Activated CD4-positive, alpha-beta memory T cell treated with anti-CD3 and anti-CD28 coated beads for 36 hours (primary cell): ENCODE measurements around the gene CCDC117. TPM values are rescaled to one million over a fixed set of nuclear protein-coding genes. Genes with fewer than 3 reads are reported as not detected.

ENCODE experiments used
- CTCF ChIA-PET: fragments of 350-600 bp; sonication (Branson Sonifier 250); formaldehyde crosslinking; loops from one replicate; lab custom pipeline; 2021; ENCODE audit warnings: antibody characterized with exemption, inconsistent platforms; lab: Charles Lee
- POLR2A ChIA-PET: fragments of 350-600 bp; sonication (Branson Sonifier 250); formaldehyde crosslinking; loops from one replicate; lab custom pipeline; 2021; ENCODE audit warnings: antibody characterized with exemption; lab: Charles Lee
- DNase-seq: peaks from one replicate; pipeline ENCODE4 v3.0.0-alpha.2; 2020
- H3K27ac Mint-ChIP-seq: one replicate; pipeline ENCODE4 v1.8.0; 2021; ENCODE audit warnings: mixed read lengths
- H3K27me3 Mint-ChIP-seq: one replicate; pipeline ENCODE4 v1.8.0; 2021; ENCODE audit warnings: mixed read lengths
- H3K36me3 Mint-ChIP-seq: one replicate; pipeline ENCODE4 v1.8.0; 2021; ENCODE audit warnings: mixed read lengths
- H3K4me1 Mint-ChIP-seq: one replicate; pipeline ENCODE4 v1.8.0; 2021; ENCODE audit warnings: low read depth, mixed read lengths
- H3K4me3 Mint-ChIP-seq: one replicate; pipeline ENCODE4 v1.8.0; 2021; ENCODE audit warnings: mild to moderate bottlenecking, mixed read lengths
- H3K9me3 Mint-ChIP-seq: one replicate; pipeline ENCODE4 v1.8.0; 2021; ENCODE audit warnings: mixed read lengths
- intact Hi-C: fragments of 100-400 bp; cut with micrococcal nuclease; formaldehyde crosslinking; loops from one replicate; pipeline ENCODE4 v1.15.1; 2023
- total RNA-seq, 2 experiments: library from RNA; stranded (reverse); gene quantifications; one replicate each; pipeline ENCODE4 v1.2.3, GENCODE V29; 2021

The CCDC117 gene
- total RNA-seq, 2 experiments from 2014 or later, result 27.7 to 31.6 TPM

GRCh38 chr22:28773461-28773867 lies 969 bp downstream of the CCDC117 start:
- ChIA-PET POLR2A (interaction anchor here (0.9 to 3.1 kb wide), 5 partner anchors 21 to 32 kb away, joined by 3 to 70 read pairs (median 4); partner anchors contain the start of genes CHEK2, HSCB and XBP1), CTCF (interaction anchor here (1.4 to 2.1 kb wide), 5 partner anchors 10 to 56 kb away, joined by 3 to 36 read pairs (median 4); partner anchors contain the start of gene XBP1)
- intact Hi-C loops, result loop anchor here (1.0 to 2.0 kb wide), 8 partner anchors 19 to 394 kb away; partner anchors contain the start of gene HSCB
- peak overlapping the region; percentile 97 for H3K27ac Mint-ChIP-seq
- no peaks in the 10 kb centered on the region for H3K27me3 Mint-ChIP-seq
- peaks cover 5% of the 10 kb centered on the region for H3K9me3 Mint-ChIP-seq
- H3K4me3 Mint-ChIP-seq, result peak overlapping the region; percentile 98
- peaks cover 24% of the 10 kb centered on the region for H3K4me1 Mint-ChIP-seq
- DNase-seq, result no peak
- peaks cover 20% of the 10 kb centered on the region for H3K36me3 Mint-ChIP-seq

- ChIA-PET POLR2A (interaction anchor here (2.9 to 3.1 kb wide), 2 partner anchors 21 to 26 kb away, joined by 13 to 70 read pairs; partner anchors contain the start of gene XBP1), CTCF (no interaction called here)
- intact Hi-C loops, result no loop called here
- DNase-seq, result no peak
- Mint-ChIP-seq H3K9me3 (no peaks in the 10 kb centered on the region), H3K4me1 (peaks cover 26% of the 10 kb centered on the region), H3K36me3 (peaks cover 20% of the 10 kb centered on the region), H3K27ac (peak overlapping the region; percentile 28), H3K27me3 (no peaks in the 10 kb centered on the region), H3K4me3 (peak overlapping the region; percentile 57)
These were observed 1.9 kb downstream of the CCDC117 start for GRCh38 chr22:28774378-28774777.

DNA sequence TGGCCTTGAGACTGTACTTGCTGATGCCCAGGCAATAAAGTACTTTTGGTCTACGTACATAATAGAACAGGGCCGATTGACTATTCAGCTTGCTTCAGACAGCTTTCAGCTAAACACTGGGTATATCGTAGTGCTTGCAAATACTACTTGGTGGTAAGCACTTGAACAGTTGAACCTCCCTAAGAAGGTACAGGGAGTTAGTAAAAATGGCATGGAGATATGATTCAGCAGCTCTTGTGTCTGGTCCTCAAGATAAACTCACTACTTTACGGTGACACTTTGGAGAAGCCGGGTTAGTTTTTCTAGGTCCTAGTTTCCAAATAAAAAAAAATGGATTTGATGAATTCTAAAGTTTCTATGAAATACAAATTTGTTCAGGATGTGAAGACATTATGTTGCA lies 7.3 kb downstream of the CCDC117 start:
- CTCF ChIA-PET, result no interaction called here
- no peaks in the 10 kb centered on the region for H3K27me3 Mint-ChIP-seq
- no peak overlapping the region for H3K4me3 Mint-ChIP-seq
- H3K27ac Mint-ChIP-seq, result no peak overlapping the region
- H3K9me3 Mint-ChIP-seq, result no peaks in the 10 kb centered on the region
- DNase-seq, result no peak
- intact Hi-C loops, result no loop called here
- peaks cover 33% of the 10 kb centered on the region for H3K36me3 Mint-ChIP-seq
- POLR2A ChIA-PET, result no interaction called here
- H3K4me1 Mint-ChIP-seq, result peaks cover 26% of the 10 kb centered on the region

- Mint-ChIP-seq H3K9me3 (no peaks in the 10 kb centered on the region), H3K4me1 (peaks cover 24% of the 10 kb centered on the region), H3K4me3 (no peak overlapping the region), H3K27ac (no peak overlapping the region), H3K27me3 (no peaks in the 10 kb centered on the region), H3K36me3 (peaks cover 34% of the 10 kb centered on the region)
- intact Hi-C loops, result no loop called here
- ChIA-PET CTCF (no interaction called here), POLR2A (no interaction called here)
- no peak for DNase-seq
These were observed 7.8 kb downstream of the CCDC117 start for GRCh38 chr22:28780296-28780695.

DNA sequence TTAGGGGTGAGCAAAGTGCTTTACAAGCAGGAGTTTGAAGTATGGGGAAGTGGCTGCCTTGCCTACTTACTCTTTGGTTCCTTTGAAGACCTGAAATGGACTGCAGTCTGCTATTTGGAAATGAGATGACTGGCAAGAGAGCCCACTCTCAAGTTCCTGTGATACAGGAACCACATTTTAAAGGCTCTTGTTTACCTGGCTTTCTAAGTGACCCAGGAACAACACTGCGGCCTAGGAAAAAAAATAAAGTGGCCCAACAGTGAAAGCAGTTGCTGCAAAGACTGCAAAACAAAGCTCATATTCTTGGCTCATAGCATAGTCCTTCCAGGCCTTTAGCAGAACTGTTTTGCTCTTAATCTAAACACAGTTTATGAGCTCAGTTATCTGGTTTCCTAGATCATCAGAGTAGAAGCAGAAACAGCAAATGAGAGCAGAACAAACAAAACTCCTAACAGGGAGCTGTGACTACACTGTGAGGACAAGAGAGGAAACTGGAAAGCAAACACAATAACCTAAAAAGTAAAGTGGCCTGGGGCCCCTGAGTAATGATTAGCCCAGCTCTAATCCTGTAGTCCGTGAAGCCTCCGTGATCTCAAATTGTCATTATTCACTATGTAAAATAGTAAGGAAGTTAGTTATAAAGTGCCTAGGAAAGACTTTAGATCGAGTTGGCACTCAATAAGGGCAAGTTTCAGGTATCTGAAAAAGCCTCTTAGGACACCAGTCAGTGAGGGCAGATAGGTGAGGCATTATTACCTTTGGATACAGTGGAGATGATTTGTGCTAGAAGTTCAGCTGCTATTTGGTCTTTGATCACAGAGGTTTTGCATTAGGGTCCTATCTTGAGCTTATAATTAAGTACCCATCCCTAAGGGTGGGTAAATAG lies 11.5 kb downstream of the CCDC117 start:
- peaks cover 42% of the 10 kb centered on the region for H3K36me3 Mint-ChIP-seq
- CTCF ChIA-PET, result interaction anchor here (0.6 to 1.1 kb wide), 2 partner anchors 11 to 23 kb away, joined by 3 read pairs; partner anchors contain the start of gene CCDC117
- POLR2A ChIA-PET, result no interaction called here
- H3K4me1 Mint-ChIP-seq, result peaks cover 10% of the 10 kb centered on the region
- no peaks in the 10 kb centered on the region for H3K27me3 Mint-ChIP-seq
- no peak for DNase-seq
- H3K4me3 Mint-ChIP-seq, result no peak overlapping the region
- H3K9me3 Mint-ChIP-seq, result no peaks in the 10 kb centered on the region
- H3K27ac Mint-ChIP-seq, result no peak overlapping the region
- intact Hi-C loops, result no loop called here

DNA sequence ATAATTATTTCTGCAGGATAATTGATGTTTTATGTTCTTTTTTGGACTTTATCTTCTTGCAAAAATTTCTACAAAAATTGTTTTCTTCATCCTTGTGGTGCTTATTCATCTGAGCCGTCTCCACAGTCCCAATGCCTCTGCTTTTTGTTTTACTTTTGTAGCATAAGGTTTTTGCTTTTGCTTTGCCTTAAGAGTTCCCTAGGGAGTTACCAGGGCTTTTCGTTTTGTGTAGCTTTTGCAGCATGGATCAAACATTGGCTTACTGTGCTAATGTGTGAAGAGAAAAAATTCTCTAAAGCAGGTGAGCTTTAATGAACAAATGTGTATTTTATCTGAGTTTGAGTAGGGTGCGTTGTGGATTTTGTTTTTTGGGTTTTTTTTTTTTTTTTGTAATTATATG lies 16.1 kb downstream of the CCDC117 start:
- Mint-ChIP-seq H3K4me3 (no peak overlapping the region), H3K27ac (no peak overlapping the region), H3K4me1 (peaks cover 21% of the 10 kb centered on the region), H3K9me3 (no peaks in the 10 kb centered on the region), H3K27me3 (no peaks in the 10 kb centered on the region), H3K36me3 (peaks cover 33% of the 10 kb centered on the region)
- intact Hi-C loops, result no loop called here
- no peak for DNase-seq
- ChIA-PET POLR2A (no interaction called here), CTCF (interaction anchor here (6.1 kb wide), 1 partner anchor 40 kb away, joined by 55 read pairs; no protein-coding TSS in a partner anchor)

- no peaks in the 10 kb centered on the region for H3K9me3 Mint-ChIP-seq
- no peaks in the 10 kb centered on the region for H3K27me3 Mint-ChIP-seq
These were observed 18.6 kb downstream of the CCDC117 start for GRCh38 chr22:28791124-28791523.

DNA sequence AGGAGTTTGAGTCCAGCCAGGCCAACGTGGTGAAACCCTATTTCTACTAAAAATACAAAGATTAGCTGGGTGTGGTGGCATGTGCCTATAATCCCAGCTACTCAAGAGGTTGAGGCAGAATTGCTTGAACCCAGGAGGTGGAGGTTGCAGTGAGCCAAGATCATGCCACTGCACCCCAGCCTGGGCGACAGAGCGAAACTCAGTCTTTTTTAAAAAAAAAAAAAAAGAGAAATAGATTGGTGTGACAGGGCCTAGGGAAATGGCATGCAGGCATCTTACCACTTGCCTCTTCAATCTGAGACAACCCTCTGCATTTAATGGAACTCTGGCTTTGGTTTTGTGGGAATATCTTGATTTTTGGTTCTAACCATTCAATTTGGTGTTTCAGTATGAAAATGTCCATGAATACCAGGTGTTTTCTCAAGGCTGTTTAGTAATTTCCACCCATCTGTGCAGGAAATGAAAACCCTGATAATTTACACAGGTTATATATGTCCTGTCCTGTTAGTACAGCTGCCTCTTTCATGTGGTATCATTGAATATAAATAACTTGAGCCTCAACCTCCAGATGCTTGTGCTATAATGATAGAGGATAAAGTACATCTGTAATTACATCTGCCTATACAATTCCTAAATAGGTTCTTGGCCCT lies 19.5 kb downstream of the CCDC117 start:
- DNase-seq, result no peak
- peaks cover 50% of the 10 kb centered on the region for H3K4me1 Mint-ChIP-seq
- H3K27ac Mint-ChIP-seq, result peak overlapping the region; percentile 1
- POLR2A ChIA-PET, result interaction anchor here (0.6 to 0.8 kb wide), 2 partner anchors 19 to 36 kb away, joined by 3 to 6 read pairs; no protein-coding TSS in a partner anchor
- no peaks in the 10 kb centered on the region for H3K9me3 Mint-ChIP-seq
- CTCF ChIA-PET, result interaction anchor here (6.1 kb wide), 1 partner anchor 37 kb away, joined by 55 read pairs; no protein-coding TSS in a partner anchor
- H3K4me3 Mint-ChIP-seq, result no peak overlapping the region
- peaks cover 44% of the 10 kb centered on the region for H3K36me3 Mint-ChIP-seq
- H3K27me3 Mint-ChIP-seq, result no peaks in the 10 kb centered on the region
- intact Hi-C loops, result loop anchor here (1.0 to 2.0 kb wide), 2 partner anchors 19 to 37 kb away; no protein-coding TSS in a partner anchor

More at GRCh38 chr22:28791124-28791523, 18.6 kb downstream of the CCDC117 start:
- DNase-seq, result no peak
- Mint-ChIP-seq H3K4me1 (peaks cover 41% of the 10 kb centered on the region), H3K36me3 (peaks cover 42% of the 10 kb centered on the region), H3K27ac (no peak overlapping the region), H3K4me3 (no peak overlapping the region)
- CTCF ChIA-PET, result interaction anchor here (0.8 to 6.1 kb wide), 4 partner anchors 8 to 65 kb away, joined by 3 to 55 read pairs (median 4); no protein-coding TSS in a partner anchor
- POLR2A ChIA-PET, result interaction anchor here (0.8 kb wide), 1 partner anchor 20 kb away, joined by 3 read pairs; no protein-coding TSS in a partner anchor
- intact Hi-C loops, result loop anchor here (2.0 kb wide), 1 partner anchor 38 kb away; no protein-coding TSS in a partner anchor

DNA sequence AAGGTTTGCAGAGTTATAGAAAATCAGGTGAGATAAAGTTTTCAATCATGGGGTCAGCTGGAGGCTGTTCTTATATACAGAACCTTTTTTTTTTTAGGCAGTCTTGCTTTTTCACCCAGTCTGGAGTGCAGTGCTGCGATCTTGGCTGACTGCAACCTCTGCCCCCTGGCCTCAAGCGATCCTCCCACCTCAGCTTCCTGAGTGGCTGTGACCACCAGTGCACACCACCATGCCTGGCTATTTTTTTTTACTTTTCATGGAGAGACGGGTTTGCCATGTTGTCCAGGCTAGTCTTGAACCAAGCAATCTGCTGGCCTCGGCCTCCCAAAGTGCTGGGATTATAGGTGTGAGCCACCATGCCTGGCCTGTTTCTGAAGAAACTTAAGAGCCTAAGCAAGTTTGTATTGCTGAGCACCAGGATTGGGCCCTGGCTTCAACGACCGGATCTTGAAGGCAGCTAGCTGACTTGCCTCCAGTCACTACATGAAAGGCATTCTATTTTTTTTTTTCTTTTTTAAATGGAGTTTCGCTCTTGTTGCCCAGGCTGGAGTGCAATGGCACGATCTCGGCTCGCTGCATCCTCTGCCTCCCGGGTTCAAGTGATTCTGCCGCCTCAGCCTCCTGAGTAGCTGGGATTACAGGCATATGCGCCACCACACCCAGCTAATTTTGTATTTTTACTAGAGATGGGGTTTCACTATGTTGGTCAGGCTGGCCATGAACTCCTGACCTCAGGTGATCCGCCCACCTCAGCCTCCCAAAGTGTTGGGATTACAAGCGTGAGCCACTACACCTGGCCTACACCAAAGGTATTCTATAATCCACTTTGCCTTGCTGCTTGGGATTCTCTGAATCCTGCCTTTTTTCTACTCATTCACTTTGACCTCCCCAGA lies 20.2 kb downstream of the CCDC117 start:
- CTCF ChIA-PET, result interaction anchor here (1.9 kb wide), 1 partner anchor 65 kb away, joined by 4 read pairs; no protein-coding TSS in a partner anchor
- Mint-ChIP-seq H3K4me1 (peaks cover 56% of the 10 kb centered on the region), H3K9me3 (no peaks in the 10 kb centered on the region), H3K4me3 (no peak overlapping the region), H3K27ac (peak overlapping the region; percentile 1), H3K36me3 (peaks cover 51% of the 10 kb centered on the region), H3K27me3 (no peaks in the 10 kb centered on the region)
- intact Hi-C loops, result loop anchor here (1.0 kb wide), 1 partner anchor 19 kb away; no protein-coding TSS in a partner anchor
- POLR2A ChIA-PET, result interaction anchor here (0.6 to 0.8 kb wide), 2 partner anchors 19 to 36 kb away, joined by 3 to 6 read pairs; no protein-coding TSS in a partner anchor
- no peak for DNase-seq

DNA sequence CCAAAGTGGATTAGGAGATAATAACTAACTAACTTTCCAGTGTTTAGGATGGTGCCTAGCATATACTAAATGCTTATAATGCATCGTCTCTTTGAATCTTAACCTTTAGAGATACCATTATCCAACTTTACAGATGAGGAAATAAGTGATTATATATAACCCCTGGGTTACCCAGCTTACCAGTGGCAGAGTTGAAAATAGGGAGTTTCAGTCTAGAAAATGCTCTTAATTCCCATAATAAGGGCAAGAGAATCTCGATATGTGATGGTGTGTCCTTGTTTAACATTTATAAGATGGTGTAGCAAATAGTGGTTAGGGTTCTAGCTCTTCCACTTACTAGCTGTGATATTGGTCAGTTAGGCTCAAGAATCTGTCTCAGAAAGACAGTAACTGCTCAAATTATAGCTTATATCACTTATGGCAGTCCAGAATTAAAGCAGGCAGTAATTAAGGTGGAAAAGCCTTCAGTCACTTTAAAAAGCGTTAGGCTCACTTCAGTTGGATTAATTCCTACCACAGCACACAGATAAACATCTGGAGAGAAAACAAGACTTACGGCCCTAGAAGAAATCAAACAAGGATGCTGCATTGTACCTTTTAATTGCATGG lies 21.6 kb downstream of the CCDC117 start:
- POLR2A ChIA-PET, result interaction anchor here (2.9 kb wide), 1 partner anchor 21 kb away, joined by 13 read pairs; the partner anchor contains the start of gene CCDC117
- H3K4me1 Mint-ChIP-seq, result peaks cover 67% of the 10 kb centered on the region

More for the DNA sequence above, 21.6 kb downstream of the CCDC117 start:
- CTCF ChIA-PET, result interaction anchor here (1.5 to 1.9 kb wide), 2 partner anchors 35 to 63 kb away, joined by 4 read pairs; no protein-coding TSS in a partner anchor
- no peak overlapping the region for H3K27ac Mint-ChIP-seq
- peaks cover 57% of the 10 kb centered on the region for H3K36me3 Mint-ChIP-seq
- intact Hi-C loops, result no loop called here
- H3K9me3 Mint-ChIP-seq, result no peaks in the 10 kb centered on the region
- DNase-seq, result no peak
- H3K4me3 Mint-ChIP-seq, result no peak overlapping the region
- no peaks in the 10 kb centered on the region for H3K27me3 Mint-ChIP-seq
